C1 segment of cervical spinal cord (tissue), 14 donors: ENCODE results near the gene ACTR6.

Experiments
- DNase-seq, 14 donors: peaks; one replicate each; lab custom pipeline; 2025; lab: John Stamatoyannopoulos, UW

The ACTR6 gene

DNA sequence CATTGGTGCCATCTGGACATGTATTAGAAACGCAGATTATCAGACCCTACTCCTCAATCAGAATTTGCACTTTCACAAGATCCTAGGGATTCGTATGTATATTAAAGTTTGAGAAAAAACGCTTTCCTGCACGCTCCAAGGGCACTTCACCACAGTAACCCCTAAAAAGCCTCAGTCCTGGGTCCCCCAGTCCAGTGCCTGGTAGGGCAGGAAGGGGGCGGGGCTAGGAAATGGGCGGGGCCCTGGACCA lies 65.9 kb downstream of the ACTR6 start:
- DNase-seq: no peak

DNA sequence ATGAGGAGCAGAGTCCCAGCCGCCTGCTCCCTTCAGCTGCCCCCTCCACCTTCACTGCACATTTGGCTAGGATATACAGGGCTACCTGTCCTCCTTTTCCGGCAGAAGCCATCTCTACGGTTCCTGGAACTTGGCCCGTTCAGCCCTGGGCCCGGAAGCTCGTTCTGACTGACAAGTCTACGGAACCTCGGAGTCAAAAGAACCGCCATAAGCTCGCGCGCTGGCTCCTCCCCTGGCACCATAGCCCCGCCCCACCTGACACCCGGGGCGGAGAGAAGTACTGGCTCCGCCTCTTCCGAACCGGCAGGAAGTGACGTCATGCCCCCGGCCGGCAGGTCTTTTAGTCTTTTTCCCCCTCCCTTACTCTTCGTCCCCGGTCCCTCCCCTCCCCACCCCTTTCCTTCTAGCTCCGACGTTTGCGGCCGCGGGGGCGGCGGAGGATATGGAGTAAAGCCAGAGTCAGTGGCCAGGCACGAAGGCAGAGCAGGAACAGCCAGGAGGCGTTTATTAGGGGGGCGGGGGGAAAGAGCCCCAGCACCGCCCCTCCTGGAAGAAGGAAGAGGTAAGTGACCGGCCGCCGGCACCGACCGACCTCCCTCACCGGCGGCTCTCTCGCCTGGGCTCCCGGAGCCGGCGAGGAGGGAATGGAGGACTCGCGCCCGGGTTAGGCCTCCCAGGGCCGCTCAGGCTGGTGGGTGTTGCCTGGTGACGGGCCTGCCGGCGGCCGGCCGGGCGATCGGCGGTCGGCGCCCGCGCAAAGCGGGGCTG lies 66.4 kb downstream of the ACTR6 start, which contains the start of the genes DEPDC4 and SCYL2:
Gene DEPDC4 (minus strand): TSS at position 245 of the 768 bp plus-strand sequence. CDS start 3 bp downstream, at position 242.
Gene SCYL2 (plus strand): TSS at position 343 of the 768 bp plus-strand sequence. CDS start 15,794 bp downstream, outside the sequence.
- DNase-seq: peak; percentile 69 to 98 (median 94)

DNA sequence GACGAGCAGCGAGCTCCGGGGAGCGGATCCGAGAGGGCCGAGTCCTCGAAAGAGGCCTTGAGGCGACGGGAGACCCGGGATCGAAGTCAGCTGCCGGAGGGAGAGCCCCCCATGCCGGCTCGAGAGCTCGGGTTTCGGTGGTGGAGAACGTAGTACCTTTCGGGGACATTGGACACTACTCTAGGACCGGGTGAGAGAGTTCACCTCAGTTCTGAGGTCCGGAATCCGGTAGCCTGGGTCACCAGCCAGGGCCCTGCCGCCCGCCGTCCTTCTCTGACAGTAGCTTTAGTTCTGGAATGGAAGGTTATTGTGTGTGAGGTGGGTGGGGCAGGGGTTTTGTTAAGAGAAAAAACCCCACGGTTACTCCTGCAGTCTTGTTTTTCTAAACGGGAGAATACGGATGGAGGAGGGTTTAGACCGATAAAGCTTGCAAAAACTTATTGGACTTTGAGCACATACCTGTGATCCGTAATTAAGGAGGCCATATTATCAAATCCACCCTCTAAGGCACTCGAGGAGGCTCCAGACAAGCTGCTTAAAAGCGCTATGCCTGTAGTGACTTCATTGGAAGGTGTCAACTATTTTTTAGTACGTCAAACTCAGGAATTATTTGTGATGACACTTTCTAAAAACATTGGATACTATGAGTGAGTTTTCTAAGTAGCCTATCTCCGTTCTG lies 67.1 kb downstream of the ACTR6 start:
- DNase-seq: peak in 5 of 14 donors; percentile 38 to 71 (median 62)

DNA sequence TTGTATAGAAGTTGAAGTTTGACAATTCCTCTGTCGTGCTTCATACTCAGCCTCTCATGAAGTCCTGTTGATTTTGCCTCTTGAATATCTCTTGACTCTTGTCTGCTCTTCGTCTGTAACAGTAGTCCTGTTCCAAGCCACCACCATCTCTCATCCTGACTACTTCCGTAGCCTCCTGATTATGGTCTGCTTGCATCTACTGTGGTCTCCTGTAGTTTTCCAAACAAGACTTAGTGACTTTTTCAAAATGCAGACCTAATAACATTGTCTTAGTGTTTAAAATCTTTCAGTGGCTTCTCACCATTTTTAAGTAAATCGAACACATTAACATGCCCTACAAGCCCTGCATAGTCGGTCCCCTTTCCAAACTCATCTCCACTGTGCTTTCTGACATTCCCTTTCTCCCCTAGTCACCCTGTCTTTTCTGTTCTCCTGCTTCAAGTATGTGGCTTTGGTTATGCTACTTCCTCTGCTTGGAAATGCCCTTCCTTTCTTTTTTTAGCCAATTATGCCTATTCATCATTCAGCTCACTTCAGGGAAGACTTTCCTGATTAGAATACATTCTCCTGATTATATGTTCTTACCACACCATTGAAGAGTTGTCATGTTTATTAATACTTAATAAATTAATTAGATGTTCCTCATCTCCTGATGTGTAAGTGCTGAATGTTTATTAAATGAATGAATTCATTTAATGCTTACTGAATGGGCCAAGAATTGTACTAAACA lies 68.4 kb downstream of the ACTR6 start:
- DNase-seq: no peak

DNA sequence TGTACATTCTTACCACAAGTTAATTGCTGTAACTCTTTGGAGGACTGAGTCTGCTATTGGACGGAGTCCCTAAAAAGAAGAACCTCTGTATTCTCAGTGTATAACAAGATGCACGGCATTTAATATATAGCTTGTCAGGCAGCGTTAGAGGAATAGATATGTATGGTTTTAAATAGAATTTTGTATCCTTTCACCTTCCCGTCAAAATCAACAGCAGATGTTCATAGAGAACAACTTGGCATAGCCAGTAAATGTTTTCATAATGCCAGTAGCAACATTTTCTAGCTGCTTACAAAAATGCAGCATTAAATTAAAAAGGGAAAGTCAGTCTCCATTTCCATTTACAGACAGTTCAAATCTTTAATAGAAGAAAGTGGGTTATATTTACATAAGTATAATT lies 73.2 kb downstream of the ACTR6 start:
- no peak for DNase-seq
